HCT116 (cell line): ENCODE measurements around the gene NHP2. TPM values are rescaled to one million over a fixed set of nuclear protein-coding genes. Genes with fewer than 3 reads are reported as not detected.

Experiments
- ATAC-seq: fragments of 200-7000 bp; cut with Tn5 transposase; 2 replicates; pipeline ENCODE4 v1.9.1; 2020; ENCODE audit warnings: mild to moderate bottlenecking, moderate library complexity
- BruUV-seq: library from RNA; stranded (reverse); fragments of 400-500 nt; replicated peaks from 2 replicates; lab custom pipeline; 2021; lab: Mats Ljungman, UMichigan
- CTCF ChIA-PET: fragments of 300-600 bp; sonication (Branson Sonifier 250); formaldehyde crosslinking; loops from one replicate; lab custom pipeline; 2021; ENCODE audit warnings: antibody characterized with exemption; lab: Charles Lee
- POLR2A ChIA-PET: fragments of 300-600, 350-600 bp; sonication (Branson Sonifier 250); formaldehyde crosslinking; loops from one replicate; lab custom pipeline; 2021; ENCODE audit warnings: antibody characterized with exemption; lab: Charles Lee
- RAD21 ChIA-PET, 2 experiments: fragments of 300-600 bp; sonication (Branson Sonifier 250); formaldehyde crosslinking; loops; one replicate each; lab custom pipeline; 2023; ENCODE audit warnings: low total read pairs in 2 of 2; ENCODE audit not compliant: uncharacterized antibody in 2 of 2, unreplicated experiment in 2 of 2, low non-redundant PET in 1 of 2; lab: Charles Lee
- DNase-seq: peaks from one replicate; pipeline ENCODE4 v3.0.0-alpha.2; 2010; ENCODE audit warnings: low read depth, low spot score
- H2AFZ ChIP-seq: fragments of 200-600 bp; shearing (Covaris generic), sonication (generic); 2 replicates; pipeline ENCODE4 v1.6.1; 2017; ENCODE audit warnings: low read depth, mixed run types, mixed read lengths, antibody characterized with exemption, low read length; ENCODE audit not compliant: poor library complexity, severe bottlenecking
- H3K27ac ChIP-seq: 2 replicates; pipeline ENCODE4 v1.5.1; 2012; ENCODE audit warnings: low read depth, low read length
- H3K27me3 ChIP-seq: fragments of 200-600 bp; sonication (generic); 2 replicates; pipeline ENCODE4 v1.6.1; 2016; ENCODE audit warnings: mixed run types, low read length, mixed read lengths; ENCODE audit not compliant: insufficient read depth
- H3K36me3 ChIP-seq, 2 experiments: fragments of 200-500 bp in 1 of 2; fragments of 200-600 bp in 1 of 2; sonication (Bioruptor generic) in 1 of 2; sonication (generic) in 1 of 2; 2 replicates each; pipeline versions ENCODE4 v1.5.1 to v1.6.1; 2014 to 2016; ENCODE audit warnings: low read length in 2 of 2, inconsistent platforms in 1 of 2, mixed read lengths in 1 of 2, mixed run types in 1 of 2; ENCODE audit not compliant: insufficient read depth in 2 of 2, control insufficient read depth in 1 of 2
- H3K4me1 ChIP-seq, 2 experiments: fragments of 200-600 bp in 1 of 2; sonication (generic) in 1 of 2; 2 replicates each; pipeline versions ENCODE4 v1.5.1 to v1.6.1; 2012 to 2017; ENCODE audit warnings: low read length in 2 of 2, inconsistent platforms in 1 of 2, mild to moderate bottlenecking in 1 of 2, mixed read lengths in 1 of 2, mixed run types in 1 of 2, moderate library complexity in 1 of 2; ENCODE audit not compliant: insufficient read depth in 2 of 2, control insufficient read depth in 1 of 2
- H3K4me2 ChIP-seq: fragments of 200-600 bp; sonication (generic); 2 replicates; pipeline ENCODE4 v1.6.1; 2017; ENCODE audit warnings: mixed run types, low read length, mixed read lengths
- H3K4me3 ChIP-seq, 2 experiments: fragments of 200-600 bp in 1 of 2; sonication (generic) in 1 of 2; replicated peaks in 1 of 2; 2 replicates each; pipeline ENCODE4 v1.5.1; 2011 to 2016; ENCODE audit warnings: low read length in 2 of 2, control low read depth in 1 of 2, low read depth in 1 of 2, mild to moderate bottlenecking in 1 of 2, mixed read lengths in 1 of 2, mixed run types in 1 of 2
- H3K79me2 ChIP-seq: fragments of 200-600 bp; sonication (generic); 2 replicates; pipeline ENCODE4 v1.6.1; 2017; ENCODE audit warnings: mild to moderate bottlenecking, mixed run types, low read length, moderate library complexity, mixed read lengths; ENCODE audit not compliant: insufficient read depth
- H3K9ac ChIP-seq: fragments of 200-600 bp; sonication (generic); 2 replicates; pipeline ENCODE4 v1.6.1; 2016; ENCODE audit warnings: low read length, mixed read lengths
- H3K9me2 ChIP-seq: fragments of 200-600 bp; sonication (generic), shearing (Covaris generic); 2 replicates; pipeline ENCODE4 v1.6.1; 2017; ENCODE audit warnings: mixed run types, mild to moderate bottlenecking, moderate library complexity; ENCODE audit not compliant: insufficient read depth
- H3K9me3 ChIP-seq, 2 experiments: fragments of 200-500 bp in 1 of 2; fragments of 200-600 bp in 1 of 2; sonication (Bioruptor generic) in 1 of 2; sonication (generic) in 1 of 2; 2 replicates each; pipeline ENCODE4 v1.6.1; 2014 to 2017; ENCODE audit warnings: low read length in 2 of 2, mixed read lengths in 2 of 2, inconsistent platforms in 1 of 2, low read depth in 1 of 2, mild to moderate bottlenecking in 1 of 2, mixed run types in 1 of 2, moderate library complexity in 1 of 2; ENCODE audit not compliant: control insufficient read depth in 1 of 2, insufficient read depth in 1 of 2
- H4K20me1 ChIP-seq: fragments of 200-600 bp; sonication (generic), shearing (Covaris generic); 2 replicates; pipeline ENCODE4 v1.6.1; 2017; ENCODE audit warnings: mixed run types, mild to moderate bottlenecking, moderate library complexity; ENCODE audit not compliant: insufficient read depth
- CEBPB ChIP-seq: IDR thresholded peaks from 2 replicates; pipeline ENCODE4 v1.6.1; 2012; ENCODE audit warnings: low read depth
- ELF1 ChIP-seq: IDR thresholded peaks from 2 replicates; pipeline ENCODE4 v1.6.1; 2012; ENCODE audit warnings: low read depth, borderline replicate concordance
- EZH2 ChIP-seq: fragments of 200-600 bp; sonication (generic); IDR thresholded peaks from 2 replicates; pipeline ENCODE4 v1.6.1; 2017; ENCODE audit warnings: antibody characterized with exemption, mixed run types
- FOSL1 ChIP-seq: IDR thresholded peaks from 2 replicates; pipeline ENCODE4 v1.6.1; 2012; ENCODE audit warnings: low read depth
- JUND ChIP-seq: IDR thresholded peaks from 2 replicates; pipeline ENCODE4 v1.6.1; 2012
- POLR2A ChIP-seq: IDR thresholded peaks from 2 replicates; pipeline ENCODE4 v1.7.0; 2011; ENCODE audit warnings: borderline replicate concordance; ENCODE audit not compliant: insufficient read depth, insufficient read length; ENCODE audit errors: extremely low read depth
- POLR2AphosphoS5 ChIP-seq: IDR thresholded peaks from 2 replicates; pipeline ENCODE4 v1.6.1; 2011; ENCODE audit warnings: mild to moderate bottlenecking, low read depth, low read length, moderate library complexity
- RAD21 ChIP-seq: IDR thresholded peaks from 2 replicates; pipeline ENCODE4 v1.6.1; 2012; ENCODE audit warnings: low read depth, mild to moderate bottlenecking
- SIN3A ChIP-seq: IDR thresholded peaks from 2 replicates; pipeline ENCODE4 v1.6.1; 2012; ENCODE audit warnings: low read depth
- SP1 ChIP-seq: IDR thresholded peaks from 2 replicates; pipeline ENCODE4 v1.6.1; 2012; ENCODE audit warnings: low read depth
- TCF7L2 ChIP-seq: IDR thresholded peaks from 2 replicates; pipeline ENCODE4 v1.7.0; 2011; ENCODE audit warnings: borderline replicate concordance, inconsistent platforms; ENCODE audit not compliant: insufficient read depth, insufficient read length; ENCODE audit errors: extremely low read depth
- YY1 ChIP-seq: IDR thresholded peaks from 2 replicates; pipeline ENCODE4 v1.6.1; 2011; ENCODE audit warnings: low read length, low read depth, moderate library complexity, mild to moderate bottlenecking; ENCODE audit not compliant: insufficient replicate concordance; ENCODE audit errors: extremely low read depth
- ZFX ChIP-seq: fragments of 450-650 bp; IDR thresholded peaks from 2 replicates; pipeline ENCODE4 v1.6.1; 2017
- intact Hi-C: fragments of 100-400 bp; cut with micrococcal nuclease; formaldehyde crosslinking; loops from 2 replicates; pipeline ENCODE4 v1.10.0; 2022
- total RNA-seq: library from RNA; stranded (reverse); gene quantifications from one replicate; pipeline ENCODE4 v1.2.1, GENCODE V29; 2021; ENCODE audit not compliant: unreplicated experiment
- TF ChIP-seq, protein P1 (sequence below): IDR thresholded peaks from 2 replicates; pipeline ENCODE4 v1.6.1; 2012
- TF ChIP-seq, protein P2 (sequence below): IDR thresholded peaks from 2 replicates; pipeline ENCODE4 v1.6.1; 2012; ENCODE audit warnings: low read depth
- TF ChIP-seq, protein P3 (sequence below), 3 experiments: fragments of 200-600 bp in 1 of 3; sonication (generic) in 1 of 3; IDR thresholded peaks in 2 of 3; conservative IDR thresholded peaks in 1 of 3; 2 replicates each; pipeline ENCODE4 v1.5.1; 2012 to 2017; ENCODE audit warnings: low read depth in 2 of 3, low read length in 2 of 3, antibody characterized with exemption in 1 of 3, borderline replicate concordance in 1 of 3, control low read depth in 1 of 3, mild to moderate bottlenecking in 1 of 3, mixed read lengths in 1 of 3, mixed run types in 1 of 3, moderate library complexity in 1 of 3; ENCODE audit not compliant: insufficient read depth in 1 of 3

NHP2 gene
- total RNA-seq, 1 experiment from 2014 or later: 260 TPM

DNA sequence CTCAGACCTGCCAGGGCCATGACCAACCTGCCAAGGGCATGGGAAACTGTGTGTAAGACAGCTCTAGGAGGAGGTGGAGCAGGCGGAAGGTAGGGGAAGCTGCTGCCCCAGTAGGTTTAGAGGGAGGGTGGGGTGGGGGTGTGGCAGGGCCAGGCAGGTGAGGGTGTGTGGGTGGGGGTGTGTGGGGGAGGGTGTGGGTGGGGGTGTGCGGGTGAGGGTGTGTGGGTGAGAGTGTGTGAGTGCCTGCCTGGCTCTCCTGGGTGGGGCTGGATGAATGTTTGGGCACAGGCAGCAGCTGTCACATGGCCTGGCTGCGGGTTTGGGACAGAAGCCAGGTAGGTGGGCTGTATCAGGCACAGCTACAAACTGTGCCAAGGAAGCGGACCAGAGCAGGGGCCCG, 49.2 kb downstream of the NHP2 start:
- POLR2A ChIA-PET: no interaction called here
- RAD21 ChIA-PET: no interaction called here
- no peak overlapping the region for H3K27ac ChIP-seq
- H3K9me2 ChIP-seq: no peaks in the 10 kb centered on the region
- no peaks in the 10 kb centered on the region for H3K9me3 ChIP-seq
- H3K4me1 ChIP-seq: peaks cover 7 to 8% of the 10 kb centered on the region in 2 experiments
- H2AFZ ChIP-seq: no peak overlapping the region
- no TSS peak for BruUV-seq
- no peak overlapping the region for H3K4me3 ChIP-seq
- H3K9ac ChIP-seq: no peak overlapping the region
- no peaks in the 10 kb centered on the region for H3K27me3 ChIP-seq
- CTCF ChIA-PET: no interaction called here
- H3K36me3 ChIP-seq: no peaks in the 10 kb centered on the region
- ATAC-seq: no peak
- TF ChIP-seq, protein P1, sequence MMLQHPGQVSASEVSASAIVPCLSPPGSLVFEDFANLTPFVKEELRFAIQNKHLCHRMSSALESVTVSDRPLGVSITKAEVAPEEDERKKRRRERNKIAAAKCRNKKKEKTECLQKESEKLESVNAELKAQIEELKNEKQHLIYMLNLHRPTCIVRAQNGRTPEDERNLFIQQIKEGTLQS: no peak
- TF ChIP-seq RAD21 (no peak), SP1 (no peak), ZFX (no peak), POLR2AphosphoS5 (no peak), FOSL1 (no peak), ELF1 (no peak), EZH2 (no peak), JUND (no peak), YY1 (no peak), SIN3A (no peak), CEBPB (no peak), TCF7L2 (no peak), POLR2A (no peak)
- TF ChIP-seq, protein P2, sequence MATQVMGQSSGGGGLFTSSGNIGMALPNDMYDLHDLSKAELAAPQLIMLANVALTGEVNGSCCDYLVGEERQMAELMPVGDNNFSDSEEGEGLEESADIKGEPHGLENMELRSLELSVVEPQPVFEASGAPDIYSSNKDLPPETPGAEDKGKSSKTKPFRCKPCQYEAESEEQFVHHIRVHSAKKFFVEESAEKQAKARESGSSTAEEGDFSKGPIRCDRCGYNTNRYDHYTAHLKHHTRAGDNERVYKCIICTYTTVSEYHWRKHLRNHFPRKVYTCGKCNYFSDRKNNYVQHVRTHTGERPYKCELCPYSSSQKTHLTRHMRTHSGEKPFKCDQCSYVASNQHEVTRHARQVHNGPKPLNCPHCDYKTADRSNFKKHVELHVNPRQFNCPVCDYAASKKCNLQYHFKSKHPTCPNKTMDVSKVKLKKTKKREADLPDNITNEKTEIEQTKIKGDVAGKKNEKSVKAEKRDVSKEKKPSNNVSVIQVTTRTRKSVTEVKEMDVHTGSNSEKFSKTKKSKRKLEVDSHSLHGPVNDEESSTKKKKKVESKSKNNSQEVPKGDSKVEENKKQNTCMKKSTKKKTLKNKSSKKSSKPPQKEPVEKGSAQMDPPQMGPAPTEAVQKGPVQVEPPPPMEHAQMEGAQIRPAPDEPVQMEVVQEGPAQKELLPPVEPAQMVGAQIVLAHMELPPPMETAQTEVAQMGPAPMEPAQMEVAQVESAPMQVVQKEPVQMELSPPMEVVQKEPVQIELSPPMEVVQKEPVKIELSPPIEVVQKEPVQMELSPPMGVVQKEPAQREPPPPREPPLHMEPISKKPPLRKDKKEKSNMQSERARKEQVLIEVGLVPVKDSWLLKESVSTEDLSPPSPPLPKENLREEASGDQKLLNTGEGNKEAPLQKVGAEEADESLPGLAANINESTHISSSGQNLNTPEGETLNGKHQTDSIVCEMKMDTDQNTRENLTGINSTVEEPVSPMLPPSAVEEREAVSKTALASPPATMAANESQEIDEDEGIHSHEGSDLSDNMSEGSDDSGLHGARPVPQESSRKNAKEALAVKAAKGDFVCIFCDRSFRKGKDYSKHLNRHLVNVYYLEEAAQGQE: no peak
- TF ChIP-seq, protein P3, sequence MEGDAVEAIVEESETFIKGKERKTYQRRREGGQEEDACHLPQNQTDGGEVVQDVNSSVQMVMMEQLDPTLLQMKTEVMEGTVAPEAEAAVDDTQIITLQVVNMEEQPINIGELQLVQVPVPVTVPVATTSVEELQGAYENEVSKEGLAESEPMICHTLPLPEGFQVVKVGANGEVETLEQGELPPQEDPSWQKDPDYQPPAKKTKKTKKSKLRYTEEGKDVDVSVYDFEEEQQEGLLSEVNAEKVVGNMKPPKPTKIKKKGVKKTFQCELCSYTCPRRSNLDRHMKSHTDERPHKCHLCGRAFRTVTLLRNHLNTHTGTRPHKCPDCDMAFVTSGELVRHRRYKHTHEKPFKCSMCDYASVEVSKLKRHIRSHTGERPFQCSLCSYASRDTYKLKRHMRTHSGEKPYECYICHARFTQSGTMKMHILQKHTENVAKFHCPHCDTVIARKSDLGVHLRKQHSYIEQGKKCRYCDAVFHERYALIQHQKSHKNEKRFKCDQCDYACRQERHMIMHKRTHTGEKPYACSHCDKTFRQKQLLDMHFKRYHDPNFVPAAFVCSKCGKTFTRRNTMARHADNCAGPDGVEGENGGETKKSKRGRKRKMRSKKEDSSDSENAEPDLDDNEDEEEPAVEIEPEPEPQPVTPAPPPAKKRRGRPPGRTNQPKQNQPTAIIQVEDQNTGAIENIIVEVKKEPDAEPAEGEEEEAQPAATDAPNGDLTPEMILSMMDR (IDR thresholded peaks at IDR 0.05 in 2 of 3, conservative IDR thresholded peaks at IDR 0.05 in 1 of 3; ENCODE audit: borderline replicate concordance in 1 of 3, insufficient read depth in 1 of 3, low read depth in 2 of 3, low read length in 2 of 3): no peak
- no peaks in the 10 kb centered on the region for H4K20me1 ChIP-seq
- no peak overlapping the region for H3K4me2 ChIP-seq
- H3K79me2 ChIP-seq: no peaks in the 10 kb centered on the region
- intact Hi-C loops: no loop called here
- DNase-seq: no peak
